GM21737 (cell line): ENCODE data around the gene SGMS1.
"Not testable (repeated sequence)": the region's sequence is repeated elsewhere in the genome, so short reads cannot be mapped to it uniquely, and the experiment has no call there.

ENCODE experiments used
- ATAC-seq: cut with Tn5 transposase; IDR thresholded peaks from one replicate; pipeline ENCODE4 v1.9.1; 2021; ENCODE audit warnings: mild to moderate bottlenecking, moderate library complexity; ENCODE audit not compliant: unreplicated experiment

Gene SGMS1

GRCh38 chr10:50477287-50478203, 146.2 kb downstream of the SGMS1 start:
- no peak for ATAC-seq

DNA sequence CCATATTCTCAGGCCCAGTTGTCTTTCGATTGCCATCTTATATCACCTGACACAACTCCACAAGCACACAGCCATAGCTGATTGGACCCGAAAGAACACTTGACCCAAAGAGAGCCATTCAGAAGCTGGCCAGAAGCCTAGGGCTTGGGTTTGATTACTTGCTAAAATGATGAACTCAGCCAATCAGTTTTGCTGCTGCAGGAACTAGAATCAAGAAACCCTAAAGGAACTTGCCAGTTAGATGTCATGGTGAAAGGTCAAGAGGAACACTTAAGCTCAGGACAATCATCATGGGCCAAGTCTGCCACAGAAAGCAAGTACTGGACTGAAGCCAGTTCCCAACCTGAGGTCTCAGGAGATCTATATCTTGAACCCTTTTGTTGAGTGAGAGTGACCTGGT, 150.0 kb downstream of the SGMS1 start:
- no peak for ATAC-seq

DNA sequence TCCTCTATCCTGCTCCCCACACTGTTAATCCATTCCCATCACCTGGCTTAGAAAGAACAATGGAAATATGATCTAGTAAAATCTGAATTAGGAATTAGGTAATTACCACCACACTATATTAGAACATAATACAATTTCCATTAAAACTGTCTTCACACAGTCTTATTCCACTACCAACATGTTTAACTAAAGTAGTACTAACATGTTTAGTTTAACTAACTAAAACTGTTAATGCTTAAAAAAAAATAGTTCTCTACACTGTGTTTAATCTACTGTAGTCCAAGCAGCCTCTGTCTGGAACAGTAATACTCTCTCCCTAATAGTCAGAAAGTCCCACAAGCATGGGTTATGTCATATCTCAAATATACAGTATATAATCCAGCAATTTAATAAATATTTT, 150.8 kb downstream of the SGMS1 start:
- ATAC-seq = no peak

GRCh38 chr10:50471583-50471975, 152.2 kb downstream of the SGMS1 start:
- no peak for ATAC-seq

DNA sequence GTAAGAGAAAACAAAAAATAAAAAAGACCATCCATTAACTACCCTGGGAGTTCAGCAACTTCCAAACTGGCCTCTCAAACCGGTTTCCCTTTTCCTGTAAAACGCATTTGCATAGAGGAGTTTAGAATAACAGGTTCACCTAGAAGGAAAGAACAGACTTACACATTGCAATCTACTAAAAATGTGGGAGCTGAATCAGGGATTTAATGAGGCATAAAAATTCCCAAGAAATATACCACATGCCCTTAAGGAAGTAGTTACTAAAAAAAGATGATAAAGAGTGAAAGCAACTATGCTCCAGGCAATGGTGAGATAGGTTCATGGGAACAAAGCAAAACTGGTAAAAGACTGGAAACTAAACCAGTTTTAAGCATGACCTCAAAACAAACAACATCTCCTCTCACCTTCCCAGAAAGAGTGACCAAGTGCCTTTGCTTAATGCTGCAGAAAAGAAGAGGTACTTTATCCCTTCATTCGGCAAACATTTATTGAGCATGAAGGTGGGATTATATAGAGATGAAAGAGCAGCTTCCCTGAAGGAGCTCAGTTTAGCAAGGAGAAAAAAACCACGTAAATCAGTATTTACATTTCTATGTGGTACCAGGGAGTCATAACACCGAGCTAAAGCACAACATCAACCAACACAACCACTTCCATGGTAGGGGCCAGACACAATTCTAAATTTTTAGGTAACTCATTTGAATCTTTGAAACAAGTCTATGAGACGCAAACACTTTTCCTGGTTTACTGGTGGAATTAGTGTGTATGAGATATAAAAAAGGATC, 152.8 kb downstream of the SGMS1 start:
- peak; percentile 14 for ATAC-seq

GRCh38 chr10:50470345-50470744, 153.4 kb downstream of the SGMS1 start:
- ATAC-seq = peak; percentile 58

- no peak for ATAC-seq
These were observed 154.0 kb downstream of the SGMS1 start for GRCh38 chr10:50469778-50470193.

GRCh38 chr10:50469288-50469687, 154.5 kb downstream of the SGMS1 start:
- ATAC-seq = no peak

DNA sequence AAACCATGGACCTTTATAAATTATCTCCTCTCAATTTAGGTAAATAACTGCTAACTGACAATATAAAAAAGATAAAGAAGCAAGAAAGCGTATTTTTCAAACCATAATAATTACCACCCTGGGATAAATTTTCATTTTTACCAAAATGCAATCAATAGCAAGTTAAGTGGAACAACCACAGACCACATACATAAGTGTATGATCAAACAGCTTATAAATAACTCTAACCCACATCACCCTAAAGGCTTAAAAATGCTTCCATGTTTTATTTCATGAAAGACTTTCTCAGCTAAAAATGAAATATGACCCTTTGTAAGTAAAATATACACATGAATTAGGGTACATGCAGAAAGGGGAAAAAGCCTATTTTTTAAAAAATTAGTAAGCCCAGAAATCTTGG, 156.5 kb downstream of the SGMS1 start:
- ATAC-seq = no peak

DNA sequence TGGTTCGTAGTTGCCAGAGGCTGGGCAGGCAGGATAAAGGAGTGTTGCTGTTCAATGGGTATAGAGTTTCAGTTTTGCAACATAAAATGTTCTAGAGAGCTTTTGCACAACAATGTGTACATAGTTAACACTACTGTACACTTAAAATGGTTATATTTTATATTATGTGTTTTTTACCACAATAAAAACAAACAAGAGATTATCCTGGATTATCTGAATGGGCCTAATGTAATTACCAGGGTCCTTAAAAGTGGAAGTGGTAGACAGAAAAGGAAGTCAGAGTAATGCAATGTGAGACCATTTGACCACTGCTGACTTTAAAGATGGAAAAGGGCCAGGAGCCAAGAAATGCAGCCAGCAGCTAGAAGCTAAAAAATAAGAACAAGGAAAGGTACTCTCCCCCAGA, 159.7 kb downstream of the SGMS1 start:
- ATAC-seq = no peak

GRCh38 chr10:50461834-50462233, 161.9 kb downstream of the SGMS1 start:
- ATAC-seq = no peak

GRCh38 chr10:50461123-50461522, 162.6 kb downstream of the SGMS1 start:
- no peak for ATAC-seq

DNA sequence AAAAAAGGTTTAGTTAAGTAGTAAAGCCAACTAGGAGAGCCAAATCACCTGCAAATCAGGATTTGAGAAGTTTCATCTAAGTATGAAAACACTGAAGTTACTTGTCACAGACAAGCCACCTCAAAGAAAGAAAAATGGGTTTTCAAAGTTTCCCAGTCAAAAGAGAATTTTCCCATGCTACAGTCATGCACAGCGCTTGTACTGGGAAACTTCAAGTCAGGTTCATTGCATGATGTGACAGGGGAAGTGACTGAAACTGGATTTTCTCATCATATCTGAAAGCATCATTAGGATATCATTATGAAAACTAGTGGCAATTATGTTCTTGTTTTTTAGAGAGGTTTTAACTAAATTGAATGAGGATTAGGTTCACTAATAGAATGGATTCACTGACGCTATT, 167.0 kb downstream of the SGMS1 start:
- ATAC-seq = no peak

DNA sequence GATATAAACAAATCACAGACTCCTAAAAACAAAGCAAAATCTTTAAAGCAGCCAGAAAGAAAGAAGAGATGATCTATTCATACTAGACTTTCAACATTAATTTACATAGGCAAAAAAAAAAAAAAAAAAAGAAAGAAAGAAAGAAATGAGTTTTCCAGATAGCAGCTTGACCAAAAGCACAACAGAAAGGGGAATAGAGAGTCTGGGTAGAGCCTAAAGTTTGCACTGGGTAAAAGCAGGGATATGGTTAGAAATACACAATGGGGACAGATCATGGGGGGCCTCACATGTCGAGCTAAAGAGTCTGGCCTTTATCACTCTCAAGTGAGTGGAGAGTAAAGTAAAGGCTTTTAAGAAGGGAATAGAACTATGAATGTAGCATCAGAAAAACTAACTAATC, 169.8 kb downstream of the SGMS1 start:
- no peak for ATAC-seq

DNA sequence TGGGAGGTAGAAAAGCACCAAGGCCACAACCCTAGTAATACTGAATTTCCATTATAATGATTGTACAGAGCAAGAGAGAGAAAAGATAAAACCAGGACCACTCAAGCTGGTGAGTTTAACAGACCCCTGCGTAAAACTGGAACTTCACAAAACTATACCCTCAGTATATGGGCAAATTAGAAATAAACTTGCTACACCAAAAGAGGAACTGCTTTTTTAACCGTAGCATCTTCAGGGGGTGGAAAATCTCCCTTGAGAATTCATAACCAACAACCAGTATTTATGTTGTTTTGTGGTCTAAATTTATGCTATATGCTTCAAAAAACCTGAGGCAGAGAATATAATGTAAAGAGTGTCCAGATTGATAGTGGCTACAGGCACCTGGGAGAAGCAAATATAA, 171.2 kb downstream of the SGMS1 start:
- ATAC-seq = no peak

- ATAC-seq = no peak
These were observed 176.1 kb downstream of the SGMS1 start for GRCh38 chr10:50447691-50448090.

DNA sequence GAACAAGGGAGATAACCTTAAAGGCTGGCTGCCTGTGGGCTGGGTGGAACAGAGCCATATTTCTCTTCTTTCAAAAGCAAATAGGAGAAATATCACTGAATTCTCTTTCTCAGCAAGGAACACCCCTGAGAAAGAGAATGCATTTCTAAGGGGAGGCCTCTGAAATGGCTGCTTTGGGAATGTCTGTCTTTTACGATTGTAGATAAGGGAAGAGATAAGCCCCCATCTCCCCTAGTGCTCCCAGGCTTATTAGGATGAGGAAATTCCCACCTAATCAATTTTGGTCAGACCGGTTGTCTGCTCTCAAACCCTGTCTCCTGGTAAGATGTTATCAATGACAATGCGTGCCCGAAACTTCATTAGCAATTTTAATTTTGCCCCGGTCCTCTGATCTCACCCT, 178.0 kb downstream of the SGMS1 start:
- not testable (repeated sequence) for ATAC-seq

DNA sequence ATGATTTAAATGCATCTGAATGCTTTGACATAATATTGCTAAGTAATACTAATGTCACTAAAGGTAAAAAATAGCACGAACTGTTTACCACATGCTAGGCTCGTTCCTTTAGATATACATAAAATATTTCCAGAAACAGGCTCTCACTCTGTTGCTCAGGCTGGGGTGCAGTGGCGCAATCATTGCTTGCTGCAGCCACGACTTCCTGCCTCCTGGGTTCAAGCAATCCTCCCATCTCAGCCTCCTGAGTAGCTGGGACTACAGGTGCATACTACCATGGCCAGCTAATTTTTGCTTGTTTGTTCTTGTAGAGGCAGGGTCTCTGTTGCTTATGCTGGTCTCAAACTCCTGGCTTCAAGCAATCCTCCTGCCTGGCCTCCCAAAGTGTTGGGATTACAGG, 183.3 kb downstream of the SGMS1 start:
- ATAC-seq = no peak

DNA sequence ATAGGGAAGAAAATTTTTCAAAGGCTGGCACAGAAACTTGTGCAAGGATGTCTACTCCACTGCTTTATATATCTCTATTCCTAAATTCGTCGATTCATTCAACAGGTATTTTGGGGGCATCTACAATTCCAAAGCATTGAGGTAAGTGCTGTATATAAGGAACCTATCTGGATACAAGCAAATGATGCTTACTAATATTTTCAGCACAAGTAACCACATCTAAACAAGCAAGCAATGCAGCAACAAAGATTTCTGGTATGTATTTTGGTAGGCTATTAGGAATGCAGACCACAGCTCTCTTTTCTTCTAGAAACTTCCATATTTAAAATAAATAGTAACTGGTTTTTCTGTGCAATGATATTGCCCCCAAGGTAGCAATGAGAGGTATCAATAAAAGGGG, 183.9 kb downstream of the SGMS1 start:
- ATAC-seq = no peak

GRCh38 chr10:50439187-50439586, 184.6 kb downstream of the SGMS1 start:
- ATAC-seq = no peak

DNA sequence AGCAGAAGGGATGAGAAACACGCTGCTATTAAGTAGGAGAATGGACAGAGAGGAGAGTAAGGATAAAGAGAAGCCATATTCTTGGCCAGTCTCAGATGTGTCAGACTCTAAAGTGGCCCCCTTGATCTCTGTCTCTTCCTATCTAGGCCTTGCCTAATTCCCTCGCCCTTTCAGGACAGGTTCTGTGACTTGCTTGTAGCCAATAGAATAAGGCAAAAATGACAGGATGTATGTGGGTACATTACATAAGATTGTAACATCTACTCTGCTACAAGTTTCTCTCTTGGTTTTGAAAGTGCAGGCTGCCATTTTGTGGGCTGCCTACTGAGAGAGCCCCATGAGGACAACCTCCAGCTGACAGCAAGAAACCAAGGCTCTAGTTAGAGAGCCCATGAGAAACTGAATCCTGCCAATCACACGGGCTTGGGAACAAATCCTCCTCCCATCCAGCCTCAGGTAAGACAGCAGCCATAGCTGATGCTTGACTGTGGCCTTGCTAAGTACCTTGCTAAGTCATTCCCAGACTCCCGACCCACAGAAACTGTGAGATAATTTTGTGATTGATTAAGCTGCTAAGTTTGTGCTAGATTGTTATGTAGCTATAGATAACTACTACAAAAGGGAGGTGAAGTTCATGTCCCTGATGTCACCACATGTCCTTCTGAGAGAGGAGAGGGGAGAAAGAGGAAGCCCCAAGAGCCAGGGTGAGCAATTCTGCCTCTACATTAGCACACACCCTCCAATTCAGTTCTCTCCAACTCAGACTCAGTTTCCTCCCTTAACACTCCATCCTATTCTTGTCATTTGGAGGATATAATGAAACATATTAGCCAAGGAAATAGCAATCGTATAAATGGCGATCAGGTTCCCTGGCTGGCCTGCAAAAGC, 185.5 kb downstream of the SGMS1 start:
- ATAC-seq = no peak
